Femur (tissue), 1 donor: ENCODE results near the gene NCKAP5.

Experiments used
- DNase-seq: peaks from one replicate; pipeline ENCODE4 v3.0.0-alpha.2; 2017

NCKAP5 gene

GRCh38 chr2:133418021-133418420 lies 150.2 kb downstream of the NCKAP5 start:
- DNase-seq: no peak

- no peak for DNase-seq
Measured at GRCh38 chr2:133417415-133417814, 150.8 kb downstream of the NCKAP5 start.

- DNase-seq: no peak
Measured at GRCh38 chr2:133416736-133417135, 151.5 kb downstream of the NCKAP5 start.

DNA sequence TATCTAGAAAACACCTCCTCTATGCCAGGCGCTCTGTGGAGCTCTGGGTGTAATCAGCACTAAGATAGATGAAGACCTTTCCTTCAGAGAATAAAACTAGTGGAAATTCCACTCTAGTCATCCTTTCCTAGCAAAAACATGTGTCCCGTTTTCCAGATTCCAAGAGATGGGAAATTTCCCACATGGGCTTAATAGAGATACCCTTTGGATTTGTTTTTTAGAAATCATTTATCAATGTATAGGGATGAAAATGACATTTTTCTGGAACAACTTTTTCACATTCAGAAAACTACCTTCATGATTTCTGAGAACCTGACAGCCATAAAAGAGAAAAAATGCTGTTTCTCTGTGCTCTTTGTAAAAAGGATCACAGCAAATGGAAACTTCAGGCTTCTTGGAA lies 152.1 kb downstream of the NCKAP5 start:
- no peak for DNase-seq

GRCh38 chr2:133415210-133415876 lies 152.9 kb downstream of the NCKAP5 start:
- peak; percentile 39 for DNase-seq

DNA sequence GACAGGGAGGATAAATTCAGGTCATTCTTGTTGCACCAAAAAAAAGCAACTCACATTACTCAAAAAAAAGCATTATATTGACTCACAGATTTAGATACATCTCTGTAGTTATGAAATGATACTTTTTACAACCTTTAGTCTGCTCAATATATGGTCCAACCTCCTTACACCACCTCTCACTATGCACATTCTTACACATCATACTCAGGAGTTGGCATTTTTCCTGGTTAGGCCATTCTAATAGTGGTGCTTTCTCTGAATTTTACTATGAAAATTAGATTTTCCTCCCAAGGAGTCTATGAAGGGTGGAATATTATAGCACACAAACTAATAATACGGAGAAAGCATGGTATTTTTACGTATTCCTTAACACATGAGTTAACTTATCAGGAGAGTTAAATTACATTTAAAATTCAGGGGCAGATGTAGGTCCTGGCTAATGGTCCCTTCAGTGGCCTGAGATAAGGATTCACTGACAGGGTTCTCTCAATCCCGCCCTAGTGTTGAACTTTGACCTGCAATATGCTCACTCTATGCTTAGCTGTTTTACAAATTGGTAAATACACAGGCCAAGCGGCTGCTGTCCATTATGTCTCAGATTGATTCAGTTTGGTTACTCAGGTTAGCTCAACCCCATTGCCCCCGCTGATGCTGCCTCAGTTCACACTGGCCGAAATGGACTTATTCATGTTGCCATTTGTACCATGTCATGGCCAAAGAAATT lies 153.6 kb downstream of the NCKAP5 start:
- no peak for DNase-seq

DNA sequence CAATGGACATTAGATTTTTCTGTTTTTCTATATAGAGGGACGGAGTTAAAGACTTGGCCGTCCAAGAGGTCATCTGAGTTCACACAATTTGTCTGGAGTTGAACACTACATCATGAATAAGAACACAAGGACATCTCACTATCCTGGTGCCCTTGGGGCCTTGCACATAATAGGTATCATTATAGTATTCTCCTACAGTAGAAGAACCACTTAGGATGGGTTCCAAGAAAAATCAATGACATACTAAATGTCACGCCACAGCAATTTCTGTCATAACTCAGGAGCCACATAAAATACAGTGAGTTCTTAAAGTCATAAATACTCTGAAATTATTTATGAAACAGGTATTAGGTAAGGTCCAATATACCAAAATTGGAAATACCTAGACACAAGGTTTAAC lies 154.4 kb downstream of the NCKAP5 start:
- no peak for DNase-seq

GRCh38 chr2:133412694-133413093 lies 155.6 kb downstream of the NCKAP5 start:
- no peak for DNase-seq

GRCh38 chr2:133411857-133412256 lies 156.4 kb downstream of the NCKAP5 start:
- DNase-seq: no peak

DNA sequence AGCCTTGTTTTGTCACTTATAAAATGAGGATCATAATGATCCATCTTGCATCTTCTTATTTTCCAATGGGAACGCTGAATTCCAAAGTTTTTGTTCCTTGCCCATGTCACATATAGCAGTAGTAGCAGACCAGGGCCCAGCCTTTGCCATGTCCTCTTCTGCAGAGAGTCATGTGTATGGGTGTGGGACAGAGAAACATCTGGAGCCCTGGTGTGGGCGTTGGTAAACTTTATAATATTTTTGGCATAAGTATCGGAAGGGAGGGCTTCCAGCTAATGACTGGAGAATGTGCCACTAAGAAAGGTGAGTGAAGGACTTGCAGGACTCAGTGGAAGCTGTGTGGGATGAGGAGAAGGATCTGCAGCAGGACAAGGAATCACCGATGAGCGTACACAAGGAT lies 157.2 kb downstream of the NCKAP5 start:
- no peak for DNase-seq

DNA sequence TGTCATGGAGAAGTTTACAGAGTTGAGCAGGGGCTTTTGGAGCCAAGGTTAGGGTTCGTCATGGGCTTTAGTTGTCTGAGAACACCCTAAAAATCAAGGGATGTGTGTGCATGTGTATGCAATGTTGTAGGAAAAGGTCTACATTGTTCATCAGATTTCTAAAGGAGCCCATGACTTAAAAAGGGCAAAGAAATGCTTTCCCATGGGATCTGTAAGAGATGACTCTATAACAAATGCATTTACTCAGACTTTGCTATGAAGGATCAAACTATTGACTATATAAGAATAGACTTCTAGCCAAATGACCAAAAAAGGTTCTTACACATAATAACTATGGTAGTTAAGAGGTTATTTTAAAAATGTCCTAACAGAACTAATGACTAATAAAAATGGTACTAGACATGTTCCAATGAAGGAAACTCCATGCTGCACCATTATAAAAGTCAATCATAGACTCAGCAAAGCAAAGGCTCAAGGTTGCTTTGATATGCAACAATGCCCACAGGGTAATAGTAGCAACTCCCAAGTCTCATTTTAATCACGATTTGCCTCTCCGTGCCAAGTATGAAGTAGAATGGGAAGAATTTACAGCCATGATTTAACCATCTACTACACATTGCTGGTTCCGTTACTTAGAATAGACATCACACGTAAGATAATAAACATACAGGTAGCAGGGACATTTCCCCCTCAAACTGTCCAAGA lies 158.5 kb downstream of the NCKAP5 start:
- no peak for DNase-seq

GRCh38 chr2:133408671-133409070 lies 159.6 kb downstream of the NCKAP5 start:
- DNase-seq: no peak

- no peak for DNase-seq
Measured at GRCh38 chr2:133407341-133407740, 160.9 kb downstream of the NCKAP5 start.

DNA sequence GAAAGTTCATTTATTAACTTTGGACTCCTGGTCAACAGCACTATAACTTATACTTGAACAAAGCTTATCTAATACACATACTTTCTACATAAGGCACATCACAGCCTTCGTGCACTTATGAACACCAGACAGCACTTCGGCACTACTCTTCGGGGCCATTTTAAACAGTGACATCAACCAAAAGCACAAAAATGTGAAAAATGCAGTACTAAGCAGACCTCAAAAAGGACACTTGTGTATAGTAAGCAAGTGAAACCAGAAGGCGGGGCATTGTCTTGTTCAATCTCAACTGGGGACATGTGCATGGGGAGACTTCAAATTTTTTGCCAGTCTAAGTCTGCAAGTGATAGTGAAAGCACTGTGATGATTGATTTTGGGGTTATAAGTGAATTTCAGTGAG lies 163.0 kb downstream of the NCKAP5 start:
- no peak for DNase-seq

DNA sequence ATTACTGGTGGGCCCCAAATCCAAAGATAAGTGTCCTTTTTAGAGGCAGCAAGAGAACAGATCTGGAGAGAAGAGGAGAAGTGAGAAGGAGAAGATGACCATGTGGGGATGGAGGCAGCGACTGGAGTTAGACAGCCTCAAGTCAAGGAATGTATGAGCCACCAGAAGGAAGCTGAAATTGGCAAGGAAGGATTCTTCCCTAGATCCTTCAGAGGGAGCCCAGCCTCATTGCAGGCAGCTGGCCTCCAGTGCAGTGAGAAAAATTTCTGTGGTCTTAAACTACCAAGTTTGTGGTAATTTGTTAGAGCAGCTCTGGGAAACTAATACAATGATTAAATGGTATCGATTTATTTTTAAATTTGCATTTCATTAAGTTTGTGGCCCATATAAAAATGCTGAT lies 167.9 kb downstream of the NCKAP5 start:
- DNase-seq: no peak

GRCh38 chr2:133393895-133394294 lies 174.4 kb downstream of the NCKAP5 start:
- no peak for DNase-seq

DNA sequence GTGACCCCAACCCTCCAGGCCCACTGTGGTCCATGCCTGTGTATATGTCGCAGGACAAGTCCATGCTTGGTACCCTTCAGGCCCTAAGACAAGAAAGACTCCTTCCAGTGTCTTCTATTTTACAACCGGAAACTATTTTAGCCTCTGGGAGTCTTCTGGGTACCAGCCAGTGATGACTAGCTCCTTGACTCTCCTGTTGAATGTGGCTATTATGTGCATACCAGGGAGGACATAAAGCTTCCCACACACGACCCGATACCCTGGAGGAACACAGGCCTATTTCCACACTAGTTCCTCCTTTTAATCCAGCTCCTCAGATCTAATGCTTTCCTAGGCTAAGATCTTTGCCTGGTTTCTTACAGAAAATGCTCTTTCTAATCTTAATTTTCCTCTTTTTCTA lies 178.1 kb downstream of the NCKAP5 start:
- DNase-seq: no peak

GRCh38 chr2:133389569-133389968 lies 178.7 kb downstream of the NCKAP5 start:
- no peak for DNase-seq

- DNase-seq: no peak
Measured at GRCh38 chr2:133382566-133382965, 185.7 kb downstream of the NCKAP5 start.

DNA sequence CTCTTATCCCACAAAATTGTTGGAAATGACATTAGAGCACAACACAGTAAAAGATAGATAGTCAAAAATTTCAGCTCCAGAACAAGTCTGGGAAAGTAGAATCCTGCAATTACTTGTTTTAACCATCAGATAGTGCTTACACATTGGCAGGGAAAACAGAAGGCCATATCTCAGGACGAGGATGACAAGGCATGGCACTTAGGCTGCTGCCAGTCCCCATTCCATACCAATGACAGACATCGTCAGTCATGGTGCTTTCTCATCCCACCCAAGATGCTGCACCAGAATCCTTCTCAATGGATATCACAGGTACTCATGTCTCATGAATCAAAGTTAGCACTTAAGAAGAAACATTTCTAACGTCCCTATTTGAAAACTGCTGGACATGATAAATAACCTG lies 187.3 kb downstream of the NCKAP5 start:
- DNase-seq: no peak

GRCh38 chr2:133378928-133379549 lies 189.2 kb downstream of the NCKAP5 start:
- peak; percentile 28 for DNase-seq

DNA sequence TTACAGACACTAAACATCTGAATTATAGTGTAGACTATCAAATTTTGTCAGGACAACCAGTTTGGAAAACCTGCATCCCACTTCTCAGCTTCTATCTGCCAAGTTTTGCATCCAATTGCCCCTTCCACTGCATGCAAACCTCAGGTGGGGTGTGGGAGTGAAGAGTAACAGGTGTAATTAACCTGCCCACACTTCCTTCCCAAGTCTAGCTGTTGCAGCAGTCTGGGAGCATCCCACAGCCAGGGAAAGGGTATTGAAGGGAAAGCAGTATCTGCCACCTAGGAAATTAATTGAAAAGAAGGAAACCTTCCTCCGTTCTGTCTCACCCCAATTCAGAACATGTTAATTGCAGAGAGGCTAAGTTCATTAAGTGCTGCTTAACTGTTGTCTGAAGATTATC lies 189.9 kb downstream of the NCKAP5 start:
- no peak for DNase-seq

DNA sequence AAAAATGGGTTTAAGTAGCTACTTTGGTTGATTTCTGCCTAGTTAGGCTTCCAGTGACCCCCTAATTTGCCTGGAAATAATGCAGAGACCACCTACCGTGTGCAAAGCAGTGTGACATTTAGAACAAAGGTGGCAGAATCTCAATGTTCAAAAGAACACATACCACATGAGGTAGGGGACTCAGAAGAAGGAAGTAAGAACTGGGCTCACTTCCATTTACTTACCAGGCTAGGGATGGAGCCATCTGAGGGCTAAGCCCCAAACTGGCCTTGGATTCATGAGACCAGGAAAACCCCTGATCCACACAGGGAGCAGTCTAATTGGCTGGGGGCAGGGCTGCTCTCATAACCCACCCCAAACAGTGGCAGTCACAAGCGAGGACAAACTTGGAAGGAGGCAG lies 190.7 kb downstream of the NCKAP5 start:
- no peak for DNase-seq

- DNase-seq: no peak
Measured at GRCh38 chr2:133377021-133377481, 191.2 kb downstream of the NCKAP5 start.
